NCI-H524 (cell line): ENCODE data around the gene OLIG1.

Source experiments
- DNase-seq, 2 experiments: peaks; one replicate each; lab custom pipeline; 2025; lab: John Stamatoyannopoulos, UW

Gene OLIG1

GRCh38 chr21:33063375-33063883 lies 6.5 kb upstream of the OLIG1 start:
- DNase-seq, result no peak

DNA sequence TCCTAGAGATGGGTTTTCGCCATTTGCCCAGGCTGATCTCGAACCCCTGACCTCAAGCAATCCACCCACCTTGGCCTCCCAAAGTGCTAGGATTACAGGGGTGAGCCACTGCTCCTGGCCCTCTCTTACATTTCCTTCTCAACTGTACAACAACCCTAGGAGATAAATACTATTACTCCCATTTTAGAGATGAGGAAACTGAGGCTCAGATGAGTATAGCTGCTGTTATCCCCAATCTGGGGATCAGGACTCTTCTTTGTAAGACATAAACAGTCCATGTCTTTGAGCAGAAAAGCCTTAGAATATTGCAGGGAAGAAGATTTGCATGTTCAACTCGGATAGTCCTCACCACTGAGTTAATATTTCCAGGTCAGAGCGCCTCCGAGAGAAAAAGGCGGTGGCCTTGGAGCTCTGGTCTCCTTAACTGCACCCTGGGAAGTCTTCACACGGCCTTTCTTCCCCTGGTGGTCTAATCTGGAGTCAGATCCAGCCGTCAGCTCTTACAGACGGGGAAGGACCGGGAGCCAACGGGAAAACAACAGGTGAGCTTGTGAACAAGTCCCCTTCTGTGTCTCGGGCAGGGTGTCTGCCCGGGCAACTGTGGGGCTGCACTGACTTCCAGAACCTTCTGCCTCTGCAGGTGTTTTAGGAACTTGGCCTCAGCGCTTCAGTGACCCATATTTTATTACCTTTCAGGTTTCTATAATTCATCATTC lies 5.9 kb upstream of the OLIG1 start:
- no peak for DNase-seq

- no peak for DNase-seq
These were observed 5.1 kb upstream of the OLIG1 start for GRCh38 chr21:33064623-33065390.

- no peak for DNase-seq
These were observed 2.9 kb upstream of the OLIG1 start for GRCh38 chr21:33067043-33067442.

DNA sequence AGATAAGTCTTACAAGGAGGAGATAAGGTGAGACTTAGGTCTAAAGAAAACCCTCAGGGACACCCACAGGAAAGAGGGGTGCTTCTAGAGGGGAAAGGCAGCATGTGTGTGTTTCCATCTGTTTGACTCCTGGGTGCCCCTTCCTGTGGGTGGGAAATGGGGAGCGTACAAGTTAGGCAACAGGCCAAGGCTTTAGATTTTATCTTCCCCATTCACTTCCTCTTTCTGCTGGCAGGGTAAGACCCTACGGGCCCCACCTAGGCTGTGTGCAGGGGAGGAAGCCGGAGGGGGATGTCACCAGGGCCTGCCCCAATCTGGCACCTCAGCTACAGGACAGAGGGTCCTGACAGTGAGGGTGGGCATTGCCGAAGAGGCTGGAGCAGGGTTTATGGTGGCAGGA lies 2.5 kb upstream of the OLIG1 start:
- DNase-seq, result no peak

- DNase-seq, result no peak
These were observed 698 bp upstream of the OLIG1 start for GRCh38 chr21:33069243-33069642.

DNA sequence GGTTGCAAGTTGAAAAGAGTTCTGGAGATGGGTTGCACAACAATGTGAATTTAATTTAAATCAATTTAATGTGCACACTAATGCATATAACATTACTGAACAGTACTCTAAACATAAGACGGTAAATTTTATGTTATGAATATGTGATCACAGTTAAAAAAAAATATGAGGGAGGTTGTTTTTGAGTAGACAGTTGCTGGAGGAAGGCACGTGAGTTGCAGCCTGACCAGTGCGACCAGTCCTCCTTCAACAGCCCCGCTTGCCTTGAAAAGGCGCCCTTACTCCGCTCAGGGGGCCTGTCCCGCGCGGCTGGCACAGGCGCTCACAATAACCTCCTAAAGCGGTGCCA lies 322 bp upstream of the OLIG1 start:
- DNase-seq, result no peak

GRCh38 chr21:33070744-33070997 lies 730 bp downstream of the OLIG1 start:
- peak in 1 of 2 experiments; percentile 53 for DNase-seq

GRCh38 chr21:33070998-33071769 lies 1.2 kb downstream of the OLIG1 start:
- DNase-seq, result peak; percentile 68 to 72

DNA sequence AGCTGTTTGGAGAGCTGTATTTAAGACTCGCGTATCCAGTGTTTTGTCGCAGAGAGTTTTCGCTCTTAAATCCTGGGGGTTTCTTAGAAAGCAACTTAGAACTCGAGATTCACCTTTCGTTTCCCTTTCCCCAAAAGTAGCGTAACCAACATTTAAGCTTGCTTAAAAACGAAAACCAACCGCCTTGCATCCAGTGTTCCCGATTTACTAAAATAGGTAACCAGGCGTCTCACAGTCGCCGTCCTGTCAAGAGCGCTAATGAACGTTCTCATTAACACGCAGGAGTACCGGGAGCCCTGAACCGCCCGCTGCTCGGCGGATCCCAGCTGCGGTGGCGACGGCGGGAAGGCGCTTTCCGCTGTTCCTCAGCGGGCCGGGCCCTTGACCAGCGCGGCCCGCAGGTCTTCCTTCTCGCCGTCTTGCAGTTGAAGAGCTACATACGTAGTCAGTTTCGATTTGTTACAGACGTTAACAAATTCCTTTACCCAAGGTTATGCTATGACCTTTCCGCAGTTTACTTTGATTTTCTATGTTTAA lies 1.9 kb downstream of the OLIG1 start:
- peak; percentile 48 to 67 for DNase-seq

DNA sequence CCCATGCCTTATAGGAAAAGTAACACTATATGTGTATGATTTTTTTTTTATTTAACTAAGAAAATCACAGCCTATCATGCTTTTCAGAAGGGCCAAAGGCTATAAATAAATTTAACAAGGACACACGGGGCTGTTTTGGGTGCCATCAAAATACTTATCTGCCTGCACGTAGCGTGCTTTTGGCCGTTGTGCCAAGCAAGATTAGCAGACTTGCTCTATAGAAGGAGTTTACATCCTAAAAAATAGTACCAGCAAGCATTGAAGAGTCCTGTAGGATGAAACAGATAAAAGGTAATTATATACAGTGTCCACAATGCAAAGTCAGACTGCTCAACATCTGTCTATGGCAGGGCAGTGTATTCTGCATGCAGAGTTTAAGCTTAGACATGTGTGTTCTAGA lies 3.7 kb downstream of the OLIG1 start:
- DNase-seq, result no peak

DNA sequence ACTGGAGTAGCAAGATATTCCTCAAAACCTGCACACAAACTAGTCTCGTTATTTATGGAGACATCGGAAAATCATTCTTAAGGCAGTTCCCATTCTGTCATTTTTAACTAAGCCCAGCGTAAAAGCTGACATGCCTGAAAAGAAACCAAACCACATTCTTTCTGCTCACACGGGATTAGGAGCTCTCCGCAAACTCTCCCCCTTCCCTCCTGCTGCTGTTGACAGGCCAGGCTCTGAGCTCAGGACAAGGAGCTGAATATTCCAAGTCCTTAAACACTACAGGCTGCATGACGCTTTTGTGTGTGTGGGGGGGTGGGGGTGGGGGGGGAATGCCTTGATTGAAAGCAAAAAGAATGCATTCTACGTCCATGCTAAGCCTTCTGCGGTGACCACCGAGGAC lies 5.2 kb downstream of the OLIG1 start:
- DNase-seq, result peak in 1 of 2 experiments; percentile 16

GRCh38 chr21:33075596-33076195 lies 5.8 kb downstream of the OLIG1 start:
- no peak for DNase-seq

- DNase-seq, result no peak
These were observed 6.8 kb downstream of the OLIG1 start for GRCh38 chr21:33076600-33077329.

DNA sequence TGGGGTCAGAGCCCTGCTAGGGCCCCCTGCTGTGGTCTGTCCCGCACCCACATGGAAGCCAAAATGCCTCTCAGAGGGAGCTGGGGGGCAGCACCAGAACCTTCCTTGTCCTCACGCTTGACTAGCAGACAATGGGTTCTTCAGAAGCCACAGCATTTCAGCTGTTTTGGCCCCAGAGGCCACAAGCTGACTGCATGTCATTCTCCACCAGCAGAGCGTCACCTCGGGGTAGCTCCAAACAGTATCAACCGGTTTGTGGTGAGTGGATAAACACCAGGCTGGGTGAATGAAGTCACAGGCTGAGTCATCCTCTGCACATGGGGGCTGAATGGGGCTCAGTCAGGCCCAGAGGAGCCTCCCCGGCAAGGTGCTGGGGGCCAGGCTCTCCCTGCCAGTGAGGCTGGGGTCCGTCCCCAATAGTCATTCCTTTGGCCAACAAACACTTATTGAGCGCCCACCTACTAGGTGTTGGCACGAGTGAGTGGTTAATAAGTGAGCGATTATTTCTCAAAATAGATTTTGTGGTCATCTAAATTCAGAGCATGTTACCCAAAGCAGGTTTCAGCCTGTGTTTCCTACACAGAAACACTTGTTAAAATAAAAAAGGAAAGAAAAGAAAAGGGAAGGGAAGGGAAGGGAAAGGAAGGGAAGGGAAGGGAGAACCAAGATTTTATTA lies 9.1 kb downstream of the OLIG1 start:
- no peak for DNase-seq

DNA sequence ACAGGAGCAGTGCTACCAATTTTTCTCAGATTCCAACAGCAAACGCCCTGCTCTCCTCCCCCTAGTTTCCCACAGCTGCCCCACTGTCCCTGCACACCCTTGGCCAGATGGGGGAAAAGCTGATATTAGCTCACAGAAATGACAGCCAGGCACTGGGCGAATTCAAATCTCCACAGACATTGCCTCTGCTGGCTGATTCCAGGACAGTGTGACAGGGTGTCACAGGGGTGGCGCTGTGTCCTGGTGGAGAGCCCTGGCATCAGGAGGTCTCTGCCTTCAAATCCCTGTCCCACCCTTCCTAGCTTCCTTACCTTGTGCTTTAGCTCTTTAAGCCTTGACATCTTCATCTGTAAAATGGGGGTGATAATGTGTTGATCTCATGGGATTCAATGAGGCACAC lies 10.4 kb downstream of the OLIG1 start:
- DNase-seq, result peak in 1 of 2 experiments; percentile 57

DNA sequence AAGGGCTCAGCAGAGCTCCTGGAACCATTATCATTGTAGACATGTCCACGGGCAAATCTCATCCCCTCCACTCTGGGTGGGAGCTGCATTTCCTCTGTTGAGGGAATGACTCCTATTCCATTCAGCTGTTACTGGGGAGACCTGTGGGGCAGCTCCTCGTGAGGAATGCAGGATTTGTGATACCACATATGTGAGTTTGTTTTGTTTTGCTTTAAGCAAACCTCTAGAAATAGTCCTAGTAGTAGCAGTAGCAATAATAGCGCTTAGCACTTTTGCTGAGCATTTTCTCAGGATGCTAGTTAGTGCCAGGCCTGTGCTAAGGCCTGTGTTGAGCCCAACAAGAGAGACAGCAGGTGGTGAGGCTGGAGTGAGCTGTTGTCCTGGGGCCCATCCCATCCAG lies 10.8 kb downstream of the OLIG1 start:
- DNase-seq, result no peak

- DNase-seq, result no peak
These were observed 18.4 kb downstream of the OLIG1 start for GRCh38 chr21:33088384-33088783.

GRCh38 chr21:33089395-33090119 lies 19.6 kb downstream of the OLIG1 start:
- no peak for DNase-seq

GRCh38 chr21:33096426-33096825 lies 26.5 kb downstream of the OLIG1 start:
- DNase-seq, result peak in 1 of 2 experiments; percentile 30
